HG03025 (cell line): Measurements from ENCODE around the gene FAM163A.
A peak's percentile ranks its signal among the peaks of the same experiment; 100 is the strongest.
"Not testable (repeated sequence)": the region's sequence is repeated elsewhere in the genome, so short reads cannot be mapped to it uniquely, and the experiment has no call there.

Experiments used
- ATAC-seq: cut with Tn5 transposase; IDR thresholded peaks from one replicate; pipeline ENCODE4 v1.9.1; 2021; ENCODE audit warnings: mild to moderate bottlenecking, moderate library complexity; ENCODE audit not compliant: unreplicated experiment, low FRiP score

FAM163A gene

DNA sequence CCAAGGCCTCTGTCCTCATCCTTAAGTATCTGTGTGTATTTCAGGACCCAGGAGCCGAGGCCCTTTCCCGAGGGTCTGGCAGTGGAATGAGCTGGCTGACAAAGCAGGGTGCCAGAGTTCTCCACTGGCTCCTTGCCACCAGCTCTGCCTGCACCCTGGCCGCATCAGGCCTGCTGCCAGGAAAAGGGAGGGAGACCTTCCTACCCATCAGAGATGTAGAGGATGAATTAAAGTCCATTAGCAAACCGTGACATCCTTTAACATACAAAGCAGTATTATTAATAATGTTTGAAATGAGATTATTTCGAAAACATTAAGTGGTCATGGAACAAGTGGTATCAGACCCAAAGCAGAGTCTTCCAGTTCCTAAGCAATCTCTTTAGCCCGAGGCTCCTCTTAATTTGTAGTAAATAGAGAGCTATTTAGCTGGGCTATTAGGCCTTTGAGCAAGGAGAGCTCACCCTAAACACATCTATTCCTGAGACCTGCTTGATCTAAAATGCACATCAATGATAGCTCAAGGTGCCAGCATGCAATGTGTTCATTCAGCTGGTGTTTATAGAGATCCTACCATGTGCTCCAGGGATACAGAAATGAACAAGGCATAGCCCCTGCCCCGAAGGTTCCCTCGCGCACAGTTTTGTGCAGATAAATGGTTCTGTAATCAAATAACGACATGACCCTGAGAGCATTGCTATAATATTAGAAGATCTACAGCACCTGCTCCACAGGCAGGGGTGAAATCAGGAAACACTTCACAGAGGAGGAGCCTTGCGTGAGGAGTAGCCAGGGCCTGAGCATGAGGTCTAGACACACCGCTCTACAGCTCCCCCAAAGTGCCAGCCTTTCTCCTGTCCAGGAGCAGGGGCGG, 44.0 kb downstream of the FAM163A start:
- ATAC-seq, result no peak

DNA sequence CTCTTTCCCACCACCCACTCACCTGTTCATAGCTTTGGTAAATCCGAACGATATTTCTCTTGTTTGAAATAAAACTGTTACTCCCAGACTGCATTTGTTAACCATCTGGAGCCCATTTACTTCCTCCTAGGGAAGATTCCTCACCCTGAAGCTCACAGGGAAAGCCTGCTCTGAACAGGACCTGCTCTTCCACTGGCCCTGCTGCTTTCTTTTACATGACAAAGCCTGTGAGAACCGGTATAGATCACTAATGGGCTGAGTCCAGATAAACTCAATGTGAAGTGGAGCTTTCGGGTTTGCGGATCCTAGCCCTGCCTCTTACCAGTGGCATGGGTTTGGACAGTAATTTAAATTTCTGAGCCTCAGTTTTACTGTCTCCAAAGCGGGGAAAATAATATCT, 45.2 kb downstream of the FAM163A start:
- ATAC-seq, result no peak

DNA sequence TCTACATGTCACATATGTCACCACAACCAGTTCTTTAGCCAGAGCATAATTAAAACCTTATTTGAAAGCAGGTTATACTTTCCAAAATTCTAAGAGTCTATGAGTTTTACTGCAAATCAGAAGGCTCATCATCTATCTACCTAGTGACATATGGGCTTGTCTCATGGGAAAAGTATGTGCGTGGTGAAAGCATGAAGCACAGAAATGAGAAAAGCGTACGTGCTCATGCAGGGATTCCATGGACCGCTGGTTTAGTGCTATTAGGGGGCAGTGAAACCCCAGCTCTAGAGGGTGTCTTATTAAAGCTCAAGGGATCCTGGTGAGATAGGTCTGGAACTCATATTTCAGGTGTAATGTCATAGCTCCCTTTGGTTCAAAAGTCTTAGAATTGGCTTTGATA, 50.2 kb downstream of the FAM163A start:
- no peak for ATAC-seq

DNA sequence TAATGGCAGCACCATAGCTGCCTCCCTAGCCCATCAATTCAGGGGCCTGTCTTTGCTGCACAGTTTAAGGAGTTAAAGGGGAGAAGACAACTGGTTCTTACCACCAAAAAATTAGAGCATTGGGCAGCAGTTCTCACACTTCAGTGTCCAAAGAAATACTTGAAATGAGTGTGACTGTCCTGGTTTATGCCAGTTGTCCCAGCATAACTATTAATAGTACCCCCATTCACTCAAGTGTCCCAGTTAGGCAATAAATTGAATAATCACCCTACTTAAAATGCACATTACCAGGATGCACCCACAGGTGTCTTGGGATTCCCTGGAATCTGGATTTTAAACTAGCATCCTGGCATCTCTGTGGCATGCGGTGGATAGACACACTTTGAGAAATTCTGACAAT, 51.1 kb downstream of the FAM163A start:
- no peak for ATAC-seq

DNA sequence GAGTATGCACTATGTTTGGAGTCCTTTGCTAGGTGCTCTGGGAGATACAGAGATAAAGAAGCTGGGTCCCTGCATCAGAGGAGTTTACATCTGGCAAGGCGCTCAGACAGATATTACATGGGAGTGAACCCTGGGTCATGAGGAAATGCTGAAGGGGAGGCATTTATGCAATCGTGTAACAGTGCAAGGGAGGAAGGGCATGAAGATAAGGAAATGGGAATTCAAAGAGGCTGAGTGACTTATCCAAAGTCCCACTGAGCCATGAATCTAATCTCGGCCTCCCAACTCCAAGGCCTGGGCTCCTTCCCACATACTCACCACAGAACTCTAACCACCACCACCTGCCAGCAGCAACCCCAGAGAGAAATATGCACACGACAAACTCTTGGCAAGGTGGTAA, 51.6 kb downstream of the FAM163A start:
- ATAC-seq, result no peak

DNA sequence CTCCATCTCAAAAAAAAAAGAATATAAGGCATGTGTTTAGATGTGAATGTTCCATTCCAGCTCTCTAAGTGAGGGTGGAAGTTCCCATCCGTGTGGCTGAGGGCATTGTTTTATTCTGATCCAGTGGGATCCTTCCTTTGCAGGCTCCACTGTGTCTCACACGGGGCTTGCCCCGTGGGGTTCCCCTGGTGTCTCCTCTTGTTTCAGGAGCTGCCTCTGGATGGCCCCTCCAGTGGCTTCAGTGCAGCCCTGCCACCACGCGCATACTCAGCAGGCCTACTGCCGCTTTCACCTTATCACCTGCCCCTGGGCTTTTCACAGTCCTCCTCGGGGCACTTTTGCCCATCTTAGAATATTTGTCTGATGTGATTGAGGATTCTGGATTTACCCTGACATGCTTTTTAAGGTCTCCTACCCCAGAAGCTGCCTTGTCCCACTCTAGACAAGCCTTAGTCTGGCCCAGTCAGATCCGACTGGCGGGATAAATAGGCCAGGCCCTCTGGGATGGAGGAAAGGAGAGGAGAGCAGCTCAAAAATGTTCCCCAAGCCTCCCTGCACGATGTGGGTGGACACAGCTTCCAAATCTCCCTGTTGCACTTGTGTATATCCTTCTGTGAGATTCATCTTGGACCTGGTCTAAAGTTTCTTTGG, 55.2 kb downstream of the FAM163A start:
- no peak for ATAC-seq

DNA sequence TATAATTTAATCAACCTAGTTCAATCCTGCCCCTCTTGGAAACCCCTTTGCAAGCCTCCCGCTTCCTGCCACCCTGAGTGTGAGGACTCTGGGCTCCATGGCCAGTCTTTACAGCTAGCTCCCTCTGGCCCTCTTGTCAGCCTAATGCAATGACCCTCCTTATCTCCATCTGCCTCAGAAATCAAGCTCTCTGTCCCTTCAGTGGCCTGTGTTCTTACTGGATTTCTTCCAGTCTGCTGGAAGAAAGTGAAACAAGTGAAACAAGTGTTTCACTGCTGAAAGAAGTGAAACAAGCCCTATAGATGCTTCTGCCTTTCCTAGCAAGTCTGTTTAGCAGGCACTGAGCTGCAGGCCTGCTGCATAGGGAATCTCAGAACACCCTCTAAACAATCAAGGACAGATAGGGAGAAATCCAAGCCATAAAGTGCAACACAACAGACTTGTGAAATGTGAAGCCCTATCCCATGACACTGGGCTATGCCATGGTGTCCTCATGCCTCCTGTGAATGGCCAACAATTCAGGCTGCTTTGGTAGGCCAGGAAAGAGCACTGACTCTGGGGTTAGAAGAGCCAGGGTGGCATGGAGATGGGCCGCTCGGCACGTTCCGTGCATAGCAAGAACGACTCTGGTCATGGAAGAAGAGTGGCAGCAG, 55.9 kb downstream of the FAM163A start:
- no peak for ATAC-seq

DNA sequence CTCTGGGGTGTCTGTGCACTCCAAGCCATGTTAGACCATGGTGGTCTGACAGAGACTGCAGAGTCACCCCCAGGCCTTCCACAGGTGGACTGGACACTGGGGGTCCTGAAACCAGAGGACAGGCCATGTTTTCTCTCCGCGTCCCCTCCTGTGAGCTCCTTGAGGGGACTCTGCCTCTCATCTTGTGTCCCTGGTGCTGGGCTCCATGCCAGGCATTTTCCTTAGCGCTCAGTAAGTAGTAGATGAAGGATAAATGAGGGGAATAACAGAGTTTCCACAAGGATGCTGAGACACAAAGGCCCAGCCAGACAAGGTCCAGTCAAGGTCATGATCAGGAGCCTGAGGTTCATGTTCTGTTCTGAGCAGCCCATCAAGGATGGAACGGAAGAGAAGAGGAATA, 57.4 kb downstream of the FAM163A start:
- no peak for ATAC-seq

DNA sequence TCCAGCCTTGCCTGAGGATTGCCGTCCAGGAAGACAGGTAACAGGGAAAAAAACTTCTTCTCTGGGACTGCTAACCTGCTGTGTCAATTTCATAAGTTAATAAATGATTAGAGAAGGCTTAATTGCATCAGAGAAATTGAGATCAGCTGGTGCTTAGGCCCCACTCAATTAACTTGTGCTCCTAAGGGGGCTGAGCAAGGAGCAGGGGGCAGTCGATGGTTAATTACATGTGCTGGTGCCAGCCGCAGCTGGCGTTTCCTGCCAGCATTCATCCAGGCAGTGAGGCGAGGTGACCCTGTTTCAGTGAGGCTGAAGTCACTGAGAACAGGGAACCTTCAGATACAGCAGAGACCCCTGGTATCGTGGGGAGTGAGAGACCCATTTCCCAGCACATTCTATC, 60.0 kb downstream of the FAM163A start:
- ATAC-seq, result no peak

DNA sequence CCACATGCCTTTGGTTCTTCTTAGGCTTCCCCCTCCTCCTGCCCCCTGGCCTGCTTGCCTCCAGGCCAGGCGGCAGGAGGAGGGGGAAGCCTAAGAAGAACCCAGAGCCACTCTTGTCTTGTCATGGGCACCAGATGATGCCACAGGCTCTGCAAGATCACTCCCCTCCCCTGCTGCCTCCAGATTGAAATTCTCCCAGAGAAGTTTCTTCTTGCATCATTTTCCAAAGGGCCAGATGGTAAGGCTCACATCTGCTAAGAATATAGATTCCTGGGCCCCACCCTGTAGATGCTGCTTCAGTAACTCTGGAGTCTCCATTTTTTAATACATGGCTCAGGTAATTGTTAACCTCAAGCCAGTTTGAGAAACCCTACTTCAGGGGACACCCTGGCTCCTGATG, 60.8 kb downstream of the FAM163A start:
- ATAC-seq, result no peak

DNA sequence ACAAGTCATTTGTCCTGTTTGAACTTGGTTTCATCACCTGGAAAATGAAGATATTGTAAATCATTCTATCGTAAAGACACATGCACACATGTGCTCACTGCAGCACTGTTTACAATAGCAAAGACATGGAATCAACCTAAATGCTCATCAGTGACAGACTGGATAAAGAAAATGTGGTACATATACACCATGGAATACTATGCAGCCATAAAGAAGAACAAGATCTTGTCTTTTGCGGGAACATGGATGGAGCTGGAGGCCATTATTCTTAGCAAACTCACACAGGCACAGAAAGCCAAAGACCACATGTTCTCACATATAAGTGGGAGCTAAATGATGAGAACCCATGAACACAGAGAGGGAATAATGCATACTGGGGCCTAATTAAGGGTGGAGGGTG, 61.3 kb downstream of the FAM163A start:
- not testable (repeated sequence) for ATAC-seq

DNA sequence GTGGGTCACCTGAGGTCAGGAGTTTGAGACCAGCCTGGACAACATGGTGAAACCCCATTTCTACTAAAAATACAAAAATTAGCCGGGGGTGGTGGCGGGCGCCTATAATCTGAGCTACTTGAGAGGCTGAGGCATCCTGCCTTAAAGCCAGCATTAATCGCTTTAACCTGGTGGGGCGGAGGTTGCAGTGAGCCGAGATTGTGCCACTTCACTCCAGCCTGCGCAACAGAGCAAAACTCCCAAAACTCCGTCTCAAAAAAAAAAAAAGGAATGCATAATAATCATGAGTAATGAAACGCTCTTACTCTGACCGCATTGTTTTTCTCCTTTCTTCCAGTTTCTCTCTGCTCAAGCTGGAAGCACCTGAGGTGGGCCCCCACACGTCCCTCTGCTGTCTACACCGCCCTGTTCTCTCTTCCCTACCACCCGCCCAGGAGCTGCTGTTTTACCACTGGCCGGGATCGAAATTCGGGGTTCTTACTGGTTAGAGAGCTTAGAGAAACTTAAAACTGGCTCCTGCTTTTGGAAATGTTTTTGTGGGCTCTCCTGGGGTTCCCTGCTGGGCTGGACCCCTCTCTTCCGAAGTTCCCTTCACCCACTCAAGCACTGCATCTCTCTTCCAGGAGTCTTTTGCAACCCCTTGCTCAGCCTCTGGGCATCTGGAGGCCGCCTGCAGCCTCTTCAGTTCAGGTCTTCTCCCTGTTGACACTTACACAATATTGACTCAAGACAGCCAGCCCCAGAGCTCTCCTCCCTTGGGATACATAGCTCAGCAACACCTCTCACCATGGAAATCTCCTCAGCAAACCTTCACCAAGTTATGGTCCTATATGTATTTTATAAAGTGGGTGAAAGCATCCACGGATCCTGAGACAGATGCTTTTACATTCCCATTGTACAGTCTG, 62.5 kb downstream of the FAM163A start:
- ATAC-seq, result no peak

DNA sequence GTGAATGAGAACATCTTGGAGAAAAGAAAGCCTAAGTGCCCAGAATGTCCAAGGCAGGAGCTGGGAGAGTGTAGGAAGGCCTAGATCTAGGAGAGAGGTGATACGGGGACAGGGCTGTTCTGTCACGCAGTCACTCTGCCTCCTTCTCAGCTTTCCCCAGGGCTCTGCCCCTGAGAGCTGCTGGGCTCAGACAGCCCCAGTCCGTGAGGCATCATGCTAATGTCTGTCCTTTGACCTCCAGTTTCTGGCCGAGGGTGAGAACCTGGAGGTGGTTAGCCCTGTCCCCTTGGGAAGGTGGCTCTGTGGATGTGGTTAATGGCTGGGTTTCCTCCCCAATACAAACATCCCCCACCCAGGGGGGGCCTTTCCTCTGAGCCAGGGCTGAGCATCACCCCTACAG, 63.2 kb downstream of the FAM163A start:
- ATAC-seq, result no peak

DNA sequence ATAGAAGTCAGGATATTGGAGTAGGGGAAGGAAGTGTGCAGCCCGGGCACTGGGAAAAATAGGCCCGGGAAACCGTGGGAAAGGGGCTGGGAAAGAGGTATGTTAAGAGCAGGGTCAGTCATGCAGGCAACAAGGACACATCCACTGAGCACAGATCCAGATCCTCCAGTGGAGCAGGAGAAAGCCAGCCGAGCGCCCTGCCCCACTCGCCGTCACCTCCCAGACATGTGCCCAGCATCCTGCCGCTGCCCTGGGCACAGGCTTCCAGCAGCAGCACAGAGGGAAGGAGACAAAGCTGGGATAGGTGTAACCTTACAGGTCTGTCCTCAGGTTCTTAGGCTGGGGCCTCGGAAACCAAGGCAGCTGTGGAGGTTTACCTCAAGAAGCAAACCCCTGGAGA, 64.2 kb downstream of the FAM163A start:
- no peak for ATAC-seq

DNA sequence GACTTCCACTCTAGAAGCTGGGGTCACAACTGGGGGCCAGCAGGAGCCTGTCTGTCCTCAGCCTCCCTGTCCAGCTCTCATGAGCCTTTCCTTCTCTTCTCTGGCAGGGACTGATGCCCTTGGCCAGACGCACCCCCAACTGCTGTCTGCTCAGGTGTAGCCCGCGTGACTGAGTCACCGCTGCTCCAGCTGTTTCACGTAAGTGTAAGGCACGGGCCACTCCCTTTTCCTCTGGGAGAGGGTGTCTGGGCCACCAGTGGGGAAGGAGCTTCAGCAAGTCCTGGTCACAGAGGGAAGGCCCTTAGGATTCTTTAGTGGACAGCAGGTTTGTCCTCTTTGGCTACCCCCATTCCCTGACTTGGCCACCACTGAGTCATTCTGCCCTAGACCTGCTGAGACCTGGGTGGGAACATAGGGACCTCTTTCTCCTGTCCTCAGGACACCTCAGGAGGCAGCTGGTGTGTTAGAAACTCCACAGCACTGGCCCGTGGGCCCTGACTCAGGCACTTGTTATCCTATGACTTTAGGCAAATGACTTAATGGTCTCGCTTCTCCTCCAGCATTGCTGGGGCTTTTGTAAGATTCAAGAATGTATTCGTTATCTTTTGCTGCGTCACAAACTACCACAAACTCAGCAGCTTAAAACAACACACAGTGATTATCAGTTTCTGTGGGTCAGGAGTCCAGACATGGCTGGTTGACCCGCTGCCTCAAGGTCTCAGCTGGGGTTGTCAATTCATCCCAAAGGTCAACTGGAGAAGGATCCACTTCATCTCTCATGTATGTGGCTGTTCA, 64.8 kb downstream of the FAM163A start:
- ATAC-seq, result no peak

DNA sequence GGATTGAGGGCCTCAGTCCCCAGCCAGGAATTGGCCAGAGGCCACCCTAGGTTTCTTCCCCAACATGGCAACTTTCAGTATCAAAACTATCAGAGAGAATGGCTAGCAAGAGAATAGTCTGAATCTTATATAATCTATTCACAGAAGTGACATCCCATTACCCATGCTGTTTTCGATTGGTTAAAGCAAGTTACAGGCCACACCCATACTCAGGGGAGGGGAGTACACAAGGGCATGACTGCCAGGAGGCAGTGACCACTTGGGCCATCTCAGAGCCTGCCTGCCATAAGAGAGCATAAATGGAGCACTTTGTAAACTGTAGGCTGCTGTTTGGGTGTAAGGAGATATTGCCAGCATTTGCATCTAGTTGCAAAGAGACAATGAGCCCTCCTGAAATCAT, 65.4 kb downstream of the FAM163A start:
- ATAC-seq, result no peak

DNA sequence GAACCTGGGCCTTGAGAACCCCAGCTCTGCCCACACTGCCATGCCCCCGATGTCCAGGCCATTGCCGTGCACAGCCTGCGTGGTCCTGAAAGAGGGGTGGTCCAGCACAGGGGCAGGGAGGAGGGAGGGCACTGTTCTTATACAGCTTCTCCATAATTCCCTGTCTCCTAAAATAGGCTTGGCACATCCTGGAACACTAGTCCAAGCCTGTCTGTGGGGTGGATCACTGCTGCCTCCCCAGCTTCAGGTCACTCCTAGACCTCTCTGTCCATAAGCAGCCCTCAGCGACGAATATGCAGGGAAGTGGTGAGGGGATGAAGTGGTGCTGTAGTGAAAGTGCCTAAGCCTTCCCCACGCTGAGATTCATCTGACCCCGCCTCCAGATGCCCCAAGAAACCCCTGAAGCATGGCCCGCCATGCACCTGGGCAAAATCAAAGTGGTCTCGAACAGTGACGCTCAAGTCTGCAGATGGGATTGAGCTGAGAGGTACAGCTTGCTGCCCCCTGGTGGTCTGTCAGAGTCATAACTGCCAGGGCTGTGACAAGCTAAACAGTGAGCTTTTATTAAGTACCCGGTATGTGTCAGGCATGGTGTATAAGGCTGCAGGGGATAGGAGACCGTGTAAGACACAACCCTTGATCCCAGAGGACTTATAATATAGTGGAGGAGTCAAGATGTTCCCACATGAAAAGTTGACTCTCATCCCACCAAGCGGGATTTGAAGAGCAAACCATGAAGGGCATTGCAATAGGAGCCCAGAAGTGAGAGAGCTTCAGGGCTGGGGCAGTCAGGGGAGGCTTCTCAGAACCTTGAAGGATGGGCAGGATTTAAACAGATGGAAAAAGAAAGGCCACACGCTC, 66.6 kb downstream of the FAM163A start:
- ATAC-seq, result peak; percentile 52

DNA sequence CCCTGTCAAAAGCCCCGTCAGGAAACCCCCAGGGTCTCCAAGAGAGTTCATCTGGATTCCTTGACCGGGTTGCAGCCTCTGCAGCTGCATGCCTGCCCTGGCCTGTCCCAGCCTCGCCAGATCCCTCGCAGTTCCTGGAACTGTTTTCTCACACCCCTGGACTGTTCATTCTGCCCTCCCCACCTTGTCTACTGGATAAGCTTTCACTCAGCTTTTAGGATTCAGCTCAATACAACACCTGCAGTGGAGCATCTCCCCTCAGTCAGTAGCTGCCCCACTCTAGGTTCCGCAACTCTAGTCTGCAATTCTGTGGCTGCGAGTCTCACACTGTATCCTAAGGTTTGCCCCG, 67.2 kb downstream of the FAM163A start:
- no peak for ATAC-seq
